ENCODE measurements around the gene MGMT.

DNA sequence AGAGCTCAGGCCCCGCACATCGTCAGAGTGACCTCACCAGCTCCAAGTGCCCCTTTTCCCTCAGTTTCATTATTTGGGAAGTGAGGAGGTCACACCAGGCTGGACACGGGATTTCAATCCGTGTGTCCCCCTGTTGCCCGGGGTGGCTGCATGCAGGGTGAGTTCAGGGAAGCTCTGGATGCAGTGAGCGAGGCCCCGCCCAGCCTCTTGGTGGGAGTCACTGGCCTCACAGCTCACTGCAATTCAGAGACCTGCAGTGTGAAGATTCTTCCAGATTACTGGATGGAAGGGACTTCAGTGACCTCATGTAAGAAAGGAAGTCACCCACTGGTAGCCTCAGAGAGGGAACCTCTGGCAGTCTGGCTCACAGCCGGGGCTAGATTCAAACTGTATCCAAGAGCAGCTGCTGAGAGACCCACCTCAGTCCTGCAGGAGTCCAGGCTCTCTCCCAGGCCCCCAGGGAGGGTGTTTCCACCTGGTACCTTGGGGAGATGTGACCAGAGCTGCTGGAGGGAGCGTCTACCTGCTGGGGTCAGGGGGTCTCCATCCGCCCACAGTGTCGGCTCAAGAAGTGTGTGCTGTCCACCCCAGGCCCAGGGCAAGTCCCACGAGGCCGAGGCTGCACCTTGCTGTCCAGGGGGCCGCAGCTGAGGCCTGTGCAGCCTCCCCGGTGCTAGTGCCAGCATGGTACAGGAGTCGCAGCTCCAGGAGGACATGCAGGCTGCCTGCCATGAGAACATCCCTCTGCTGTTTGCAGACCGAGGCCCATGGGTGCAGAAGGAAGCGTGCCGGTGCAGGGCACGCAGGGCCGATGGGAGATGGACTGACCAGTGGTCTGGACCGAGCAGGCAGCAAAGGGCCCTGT, 54.4 kb downstream of the MGMT start:
- TF ChIP-seq, protein P1, sequence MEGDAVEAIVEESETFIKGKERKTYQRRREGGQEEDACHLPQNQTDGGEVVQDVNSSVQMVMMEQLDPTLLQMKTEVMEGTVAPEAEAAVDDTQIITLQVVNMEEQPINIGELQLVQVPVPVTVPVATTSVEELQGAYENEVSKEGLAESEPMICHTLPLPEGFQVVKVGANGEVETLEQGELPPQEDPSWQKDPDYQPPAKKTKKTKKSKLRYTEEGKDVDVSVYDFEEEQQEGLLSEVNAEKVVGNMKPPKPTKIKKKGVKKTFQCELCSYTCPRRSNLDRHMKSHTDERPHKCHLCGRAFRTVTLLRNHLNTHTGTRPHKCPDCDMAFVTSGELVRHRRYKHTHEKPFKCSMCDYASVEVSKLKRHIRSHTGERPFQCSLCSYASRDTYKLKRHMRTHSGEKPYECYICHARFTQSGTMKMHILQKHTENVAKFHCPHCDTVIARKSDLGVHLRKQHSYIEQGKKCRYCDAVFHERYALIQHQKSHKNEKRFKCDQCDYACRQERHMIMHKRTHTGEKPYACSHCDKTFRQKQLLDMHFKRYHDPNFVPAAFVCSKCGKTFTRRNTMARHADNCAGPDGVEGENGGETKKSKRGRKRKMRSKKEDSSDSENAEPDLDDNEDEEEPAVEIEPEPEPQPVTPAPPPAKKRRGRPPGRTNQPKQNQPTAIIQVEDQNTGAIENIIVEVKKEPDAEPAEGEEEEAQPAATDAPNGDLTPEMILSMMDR (IDR thresholded peaks at IDR 0.05), result no peak
- no peak for TF ChIP-seq POLR2A (IDR thresholded peaks at IDR 0.05)
